Posterior cingulate gyrus (tissue), 11 donors: Measurements from ENCODE around the gene BNC2.

Experiments used
- DNase-seq, 10 donors: peaks; one replicate each; pipeline versions ENCODE4 v3.0.0 to v3.0.0-alpha.2; 2020 to 2021; ENCODE audit warnings: mixed read lengths in 3 of 10
- intact Hi-C: fragments of 100-400 bp; cut with DNase I; formaldehyde crosslinking; loops from one replicate; pipeline ENCODE4 v1.15.1; 2023

BNC2 gene

DNA sequence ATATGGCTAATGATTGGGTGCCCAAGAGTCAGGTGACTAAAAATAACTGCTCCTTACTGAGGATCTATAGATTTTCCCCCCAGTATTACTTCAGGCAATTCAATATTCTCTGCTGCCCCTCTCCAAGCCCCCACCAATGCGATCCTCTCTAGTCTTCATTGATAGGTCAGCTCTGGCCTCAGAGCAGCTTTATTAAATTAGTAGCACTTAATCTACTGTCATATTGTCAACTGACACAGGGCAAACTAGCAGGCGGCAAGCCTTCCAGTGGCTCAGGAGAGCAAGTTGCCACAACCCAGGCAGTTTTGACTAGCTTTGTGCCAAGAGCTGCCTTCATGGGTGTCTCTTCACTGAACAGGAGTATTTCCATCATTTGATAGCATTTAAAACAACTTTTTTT, 462.9 kb downstream of the BNC2 start:
- intact Hi-C loops, result loop anchor here (10.0 kb wide), 1 partner anchor 63 kb away; no protein-coding TSS in a partner anchor
- DNase-seq, result no peak

DNA sequence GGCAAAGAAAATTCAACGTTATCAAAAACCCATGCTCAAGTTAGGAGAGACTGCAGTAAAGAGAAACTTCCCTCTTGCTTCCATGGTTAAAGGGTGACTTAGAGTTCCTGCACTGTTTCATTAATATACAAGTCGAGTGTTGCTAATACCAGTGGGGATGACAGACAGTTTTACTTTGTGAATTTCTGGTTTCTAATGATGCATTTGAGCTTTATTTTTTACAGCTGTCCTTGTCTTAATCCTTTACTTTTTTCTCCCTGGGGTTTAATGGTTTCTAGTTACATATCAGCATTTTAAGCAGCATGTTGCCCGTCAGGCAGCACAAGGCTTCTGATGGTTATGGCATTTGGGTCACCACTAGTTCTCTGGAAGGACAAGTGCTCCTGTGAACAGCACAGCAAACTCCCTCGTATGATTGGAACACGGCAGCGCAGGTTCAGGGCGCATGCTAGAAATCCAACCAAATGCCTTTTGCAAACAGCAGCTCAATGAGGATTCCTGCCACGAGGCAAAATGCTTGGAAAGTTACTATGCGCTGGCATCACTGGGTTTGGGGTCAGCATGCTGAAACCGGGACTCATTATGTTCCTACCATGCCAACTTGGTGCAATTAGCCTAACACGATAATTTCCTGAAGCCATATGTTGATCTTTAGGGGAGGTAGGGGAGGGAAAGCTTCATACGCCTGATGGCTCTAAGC, 463.8 kb downstream of the BNC2 start:
- intact Hi-C loops, result loop anchor here (10.0 kb wide), 1 partner anchor 62 kb away; no protein-coding TSS in a partner anchor
- peak in 1 of 10 donors; percentile 55 for DNase-seq

DNA sequence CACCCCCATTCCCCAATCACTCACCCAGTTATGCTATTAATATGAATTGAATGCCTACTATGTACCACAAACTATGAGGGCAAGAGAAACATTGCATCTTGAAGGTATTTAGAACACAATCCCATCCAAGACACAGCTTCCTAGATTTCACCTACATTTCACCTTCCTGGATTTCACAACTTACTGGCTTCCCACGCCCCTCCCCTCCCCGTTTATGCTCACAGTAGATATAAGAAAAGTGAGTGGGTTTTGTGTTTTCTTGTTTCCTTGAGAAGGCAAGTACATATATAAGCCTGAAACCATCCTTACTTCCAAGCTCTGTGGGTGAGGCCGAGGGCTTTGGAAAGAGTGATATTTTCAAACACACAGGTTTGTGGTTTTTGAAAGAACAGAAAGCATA, 465.0 kb downstream of the BNC2 start:
- intact Hi-C loops, result loop anchor here (10.0 kb wide), 1 partner anchor 61 kb away; no protein-coding TSS in a partner anchor
- DNase-seq, result no peak

DNA sequence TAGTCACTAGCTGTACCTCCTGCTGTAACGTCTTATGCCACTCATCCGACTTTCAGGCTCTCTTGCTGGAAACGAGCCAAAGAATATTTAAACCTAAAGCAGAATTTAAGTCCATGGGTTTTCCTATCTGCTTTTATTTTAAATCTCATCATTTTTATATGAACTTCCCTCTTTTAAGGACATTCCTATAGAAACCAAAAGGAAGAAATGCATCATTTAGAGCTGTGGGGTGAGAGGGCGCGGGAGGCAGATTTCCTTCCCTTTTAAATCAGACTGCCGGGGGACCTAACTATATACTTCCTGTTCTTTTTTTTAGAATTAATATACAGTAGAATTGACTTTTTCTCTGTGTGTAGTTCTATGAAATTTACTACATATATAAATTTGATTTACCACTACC, 468.8 kb downstream of the BNC2 start:
- DNase-seq, result no peak
- intact Hi-C loops, result loop anchor here (10.0 kb wide), 1 partner anchor 57 kb away; no protein-coding TSS in a partner anchor

DNA sequence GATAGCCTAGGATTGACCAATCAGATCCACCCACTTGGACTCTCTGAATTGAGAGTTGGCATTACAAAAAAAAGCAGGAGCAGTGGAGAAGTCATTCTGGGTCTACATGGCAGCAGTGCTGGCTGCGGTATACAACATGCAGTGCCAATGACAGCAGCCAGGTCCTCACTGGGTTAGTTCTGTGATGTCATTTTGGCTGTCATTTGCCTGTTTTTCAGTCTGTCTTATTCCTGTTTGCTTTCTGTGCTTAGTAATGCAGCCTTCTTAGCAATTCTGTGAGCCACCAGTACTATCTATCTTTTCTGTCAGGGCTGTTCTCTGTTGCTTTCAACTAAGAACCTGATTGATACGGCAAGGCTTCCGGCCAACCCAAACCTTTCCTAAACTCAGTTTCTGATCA, 471.8 kb downstream of the BNC2 start:
- intact Hi-C loops, result no loop called here
- DNase-seq, result no peak

DNA sequence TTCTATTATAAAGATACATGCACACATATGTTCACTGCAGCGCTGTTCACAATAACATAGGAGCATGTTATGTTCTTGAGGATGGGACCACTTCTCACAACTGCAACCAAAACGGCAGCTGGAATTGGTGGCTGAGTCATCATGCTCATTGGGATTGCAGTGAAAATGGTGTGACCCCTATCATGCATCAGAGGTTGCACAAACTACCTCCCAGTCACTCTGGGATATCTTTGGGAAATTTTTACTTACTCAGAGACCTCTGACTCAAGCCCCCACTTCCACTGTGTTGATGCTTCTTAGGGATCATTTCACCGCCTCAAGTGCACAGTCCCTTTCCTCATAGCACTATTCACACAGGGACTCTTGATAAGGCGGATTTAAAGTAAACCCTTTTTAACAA, 474.1 kb downstream of the BNC2 start:
- intact Hi-C loops, result no loop called here
- no peak for DNase-seq

DNA sequence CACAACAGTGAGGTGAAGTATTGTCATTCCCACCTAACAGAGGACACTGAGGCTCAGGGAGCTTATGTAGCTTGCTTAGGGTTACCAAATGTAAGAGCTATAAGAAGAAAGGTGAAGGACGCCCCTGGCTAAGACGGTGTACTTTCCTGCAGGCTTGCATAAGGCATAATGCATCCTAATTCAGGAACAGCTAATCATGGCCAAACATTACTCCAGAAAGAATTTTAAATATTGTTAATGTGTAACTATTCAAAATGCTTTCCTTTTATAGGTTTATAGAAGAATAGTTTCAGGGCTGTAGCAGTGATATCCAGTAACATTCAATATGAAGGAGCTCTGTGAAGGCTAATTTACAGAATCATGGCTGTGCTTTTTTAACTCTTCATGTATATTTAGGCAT, 479.1 kb downstream of the BNC2 start:
- intact Hi-C loops, result no loop called here
- DNase-seq, result no peak

DNA sequence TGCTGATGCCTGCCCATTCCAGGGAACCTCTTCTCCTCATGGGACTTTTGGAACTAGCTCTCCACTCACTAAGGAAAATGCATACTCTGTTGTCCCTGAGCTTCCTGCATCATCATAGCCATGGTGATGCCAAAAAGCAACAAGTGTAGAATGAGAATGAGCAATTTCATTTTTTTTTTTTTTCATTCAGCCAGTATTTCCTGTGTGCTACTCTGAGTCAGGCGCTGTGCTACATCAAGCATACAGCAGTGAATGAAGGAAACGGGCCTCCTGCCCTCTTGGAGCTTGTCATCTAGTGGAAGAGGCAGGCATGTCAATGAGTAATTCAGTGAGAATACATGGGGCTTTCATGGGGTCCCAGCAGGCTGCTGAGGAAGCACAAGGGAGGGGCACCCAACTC, 483.1 kb downstream of the BNC2 start:
- intact Hi-C loops, result no loop called here
- DNase-seq, result no peak

DNA sequence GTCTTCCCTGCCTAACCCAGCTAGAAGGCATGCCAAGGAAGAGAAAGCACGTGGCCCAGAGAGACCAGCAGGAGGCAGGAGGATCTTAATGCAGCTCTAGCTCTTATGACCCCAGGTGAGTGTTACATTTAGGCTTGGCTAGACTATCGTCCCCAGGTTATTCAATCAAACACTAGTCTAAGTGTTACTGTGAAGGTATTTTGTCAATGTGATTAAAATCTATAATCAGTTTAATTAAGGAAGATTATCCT, 483.7 kb downstream of the BNC2 start:
- DNase-seq, result no peak
- intact Hi-C loops, result no loop called here

DNA sequence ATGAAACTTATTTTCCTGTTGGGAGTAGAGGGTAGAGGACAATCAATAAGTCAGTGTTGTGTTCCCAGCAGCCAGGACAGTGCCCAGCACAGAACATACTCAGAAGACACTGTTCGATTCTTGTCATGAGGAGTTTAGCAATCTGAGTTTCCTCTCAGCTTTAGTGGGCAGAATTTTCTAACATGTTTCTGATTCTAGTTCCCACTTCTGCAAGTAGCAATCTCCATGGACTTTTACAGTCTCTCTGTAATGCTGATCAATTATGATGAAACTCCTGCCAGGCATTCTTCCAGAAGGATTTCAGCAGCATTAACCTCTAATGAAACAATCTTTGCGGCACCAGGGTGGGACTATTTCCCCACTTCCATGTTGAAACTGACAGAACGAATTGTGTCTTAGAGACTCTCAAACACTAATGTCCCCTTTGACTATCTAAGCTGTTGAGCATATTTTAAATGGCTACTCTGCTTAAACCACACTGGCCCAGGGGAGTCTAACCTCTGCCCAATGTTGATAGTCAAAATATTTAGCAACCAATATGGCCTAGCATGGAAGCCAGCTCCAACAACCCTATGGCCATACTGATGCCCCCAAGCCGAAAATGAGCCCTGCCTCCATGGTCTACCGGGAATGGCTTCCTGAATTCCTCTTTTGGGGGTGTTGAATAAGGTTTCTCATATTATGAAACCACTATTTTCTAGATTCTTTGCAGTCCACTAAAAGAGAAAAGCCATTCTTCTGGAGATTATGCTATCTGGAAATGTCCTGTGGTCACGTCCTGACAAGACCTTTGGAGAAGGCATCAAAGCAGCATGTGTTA, 484.3 kb downstream of the BNC2 start:
- intact Hi-C loops, result no loop called here
- no peak for DNase-seq

DNA sequence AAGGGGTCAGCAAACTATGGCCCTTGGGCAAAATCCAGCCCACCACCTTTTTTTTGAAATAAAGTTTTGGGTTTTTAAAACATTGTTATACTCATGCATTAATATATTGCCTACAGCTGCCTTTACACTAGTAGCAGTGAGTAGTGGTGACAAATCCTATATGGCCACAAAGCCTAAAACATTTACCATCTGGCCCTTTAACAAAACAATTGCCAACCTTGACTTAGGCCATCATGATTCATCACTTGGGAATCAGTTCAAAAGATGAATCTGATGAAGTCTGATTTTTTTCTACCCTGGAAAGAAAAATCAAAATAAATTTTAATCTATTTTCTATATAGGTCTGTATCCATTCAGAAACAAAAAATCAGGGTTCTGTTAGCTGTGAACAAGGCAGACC, 484.9 kb downstream of the BNC2 start:
- DNase-seq, result no peak
- intact Hi-C loops, result no loop called here

DNA sequence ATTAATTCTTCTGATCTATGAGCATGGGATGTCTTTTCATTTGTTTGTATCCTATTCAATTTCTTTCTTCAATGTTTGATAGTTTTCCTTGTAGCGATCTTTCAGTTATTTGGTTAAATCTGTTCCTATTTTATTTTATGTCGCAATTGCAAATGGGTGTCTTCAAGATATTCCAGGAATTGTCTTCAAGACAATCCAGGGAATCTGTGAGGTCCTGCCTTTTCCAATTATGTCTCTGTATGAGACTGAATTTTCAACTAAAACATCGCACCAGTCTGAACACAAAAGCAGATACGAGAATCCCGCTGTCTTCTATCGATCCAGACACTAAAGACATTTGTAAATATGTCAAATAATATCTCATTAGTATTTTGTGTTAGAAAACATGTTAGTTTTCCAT, 485.5 kb downstream of the BNC2 start:
- intact Hi-C loops, result no loop called here
- no peak for DNase-seq

DNA sequence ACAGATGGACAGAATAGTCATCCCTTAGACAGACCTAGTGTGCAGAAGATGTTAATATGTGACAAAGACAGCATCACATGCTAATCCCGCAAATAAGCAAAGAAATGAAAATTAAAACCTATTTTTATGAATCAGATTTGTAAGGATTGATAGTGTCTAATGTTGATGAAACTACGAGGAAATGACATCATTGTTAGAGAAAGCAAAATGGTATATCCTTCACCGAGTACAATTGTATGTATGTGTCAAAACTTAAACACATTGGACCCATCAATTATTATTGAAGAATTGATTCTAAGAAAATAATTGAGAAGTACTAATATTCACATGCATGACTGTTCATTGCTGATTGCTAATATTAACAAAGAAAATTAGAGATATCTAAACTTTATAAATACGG, 493.2 kb downstream of the BNC2 start:
- DNase-seq, result no peak
- intact Hi-C loops, result no loop called here

DNA sequence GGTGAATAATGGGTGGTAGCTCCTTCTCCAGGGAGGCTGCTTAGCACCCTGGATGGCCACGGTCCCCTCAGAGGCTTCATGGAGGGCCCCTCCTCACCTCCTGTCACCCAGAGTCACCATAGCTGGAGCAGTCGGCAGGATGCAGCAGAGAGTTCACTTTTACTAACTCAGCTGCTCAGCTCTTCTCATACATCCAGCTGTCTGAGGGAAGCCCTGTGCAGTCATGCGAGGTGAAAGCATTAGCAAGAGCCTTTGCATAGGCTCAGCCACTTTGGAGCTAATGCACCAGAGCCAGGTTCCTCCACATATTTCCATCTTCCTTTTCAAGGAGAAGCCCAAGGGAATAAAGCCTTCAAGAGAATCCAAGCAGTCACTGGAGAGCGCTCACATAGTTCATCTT, 499.2 kb downstream of the BNC2 start:
- intact Hi-C loops, result no loop called here
- no peak for DNase-seq

DNA sequence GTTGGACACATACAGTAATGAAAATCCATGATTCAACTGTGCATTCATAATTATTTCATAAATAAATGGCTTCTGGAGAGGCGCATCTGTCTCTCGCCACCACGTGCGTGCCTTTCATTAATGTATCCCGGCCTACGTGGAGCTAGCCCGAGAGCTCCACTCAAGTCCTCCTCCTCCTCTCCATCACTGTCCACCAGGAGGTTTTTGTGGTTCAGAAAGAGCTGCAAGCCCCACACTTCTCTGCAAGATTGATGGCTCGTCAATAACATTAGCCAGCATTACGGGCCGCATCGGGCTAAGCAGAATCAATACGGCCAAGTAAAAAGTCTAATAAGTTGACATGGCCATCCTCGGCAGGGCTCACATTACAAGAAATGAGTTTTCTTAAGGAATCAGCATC, 499.8 kb downstream of the BNC2 start:
- DNase-seq, result no peak
- intact Hi-C loops, result no loop called here

DNA sequence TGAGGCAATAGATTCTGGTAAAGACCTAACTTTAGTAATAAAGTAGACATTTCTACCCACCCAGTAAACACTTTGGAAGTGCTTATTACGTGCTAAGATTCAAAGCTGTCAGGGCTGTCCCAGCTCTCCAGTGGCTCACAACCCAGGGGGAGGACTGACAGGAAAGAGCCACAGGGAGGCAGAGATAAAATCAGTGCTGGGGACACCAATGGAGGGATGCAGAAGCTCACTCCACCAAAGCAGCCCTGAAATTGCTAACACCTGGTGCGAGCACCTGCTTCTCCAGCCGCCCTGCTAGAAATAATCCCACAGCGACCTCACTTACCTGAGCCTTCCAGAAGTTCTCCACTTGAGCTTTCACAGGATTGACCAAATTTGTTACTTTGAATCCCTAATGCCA, 501.0 kb downstream of the BNC2 start:
- DNase-seq, result no peak
- intact Hi-C loops, result no loop called here

DNA sequence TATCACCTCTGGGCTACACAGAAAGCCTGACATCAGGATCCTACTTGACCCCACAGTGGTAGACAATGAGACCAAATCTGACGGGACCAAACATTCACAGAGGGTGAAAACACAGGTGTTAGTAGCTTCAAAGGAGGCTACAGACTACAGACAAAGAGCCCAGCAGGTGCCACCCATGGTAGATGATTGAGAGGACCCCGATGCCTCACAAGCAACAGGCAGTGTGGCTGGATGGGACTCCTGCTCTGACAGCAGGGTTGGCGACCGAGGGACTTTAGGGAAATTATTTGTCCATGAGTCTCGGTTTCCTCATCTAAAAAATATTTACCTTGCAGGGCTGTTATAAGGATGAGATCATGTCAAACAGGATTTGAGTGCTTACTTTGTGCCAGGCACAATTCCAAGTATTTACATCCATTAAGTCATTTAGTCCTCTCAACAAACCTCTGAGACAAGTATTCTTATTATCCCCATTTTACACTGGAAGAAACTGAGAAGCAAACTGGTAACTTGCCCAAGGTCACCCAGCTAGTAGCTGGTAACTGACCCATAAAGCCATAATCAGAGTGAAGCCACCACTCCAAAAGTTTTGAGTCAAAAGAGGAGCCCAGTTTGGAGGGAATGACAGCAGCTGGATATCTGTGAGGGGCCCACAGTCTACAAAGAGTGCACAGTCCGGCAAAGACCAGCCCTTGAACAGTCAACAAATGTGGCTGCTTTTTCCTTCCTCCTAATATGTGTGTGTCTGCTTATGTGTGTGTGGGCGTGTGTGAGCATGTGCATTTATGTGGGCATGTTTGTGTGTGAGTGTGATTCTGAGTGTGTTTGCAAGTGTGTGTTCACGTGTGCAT, 502.0 kb downstream of the BNC2 start:
- DNase-seq, result no peak
- intact Hi-C loops, result no loop called here

DNA sequence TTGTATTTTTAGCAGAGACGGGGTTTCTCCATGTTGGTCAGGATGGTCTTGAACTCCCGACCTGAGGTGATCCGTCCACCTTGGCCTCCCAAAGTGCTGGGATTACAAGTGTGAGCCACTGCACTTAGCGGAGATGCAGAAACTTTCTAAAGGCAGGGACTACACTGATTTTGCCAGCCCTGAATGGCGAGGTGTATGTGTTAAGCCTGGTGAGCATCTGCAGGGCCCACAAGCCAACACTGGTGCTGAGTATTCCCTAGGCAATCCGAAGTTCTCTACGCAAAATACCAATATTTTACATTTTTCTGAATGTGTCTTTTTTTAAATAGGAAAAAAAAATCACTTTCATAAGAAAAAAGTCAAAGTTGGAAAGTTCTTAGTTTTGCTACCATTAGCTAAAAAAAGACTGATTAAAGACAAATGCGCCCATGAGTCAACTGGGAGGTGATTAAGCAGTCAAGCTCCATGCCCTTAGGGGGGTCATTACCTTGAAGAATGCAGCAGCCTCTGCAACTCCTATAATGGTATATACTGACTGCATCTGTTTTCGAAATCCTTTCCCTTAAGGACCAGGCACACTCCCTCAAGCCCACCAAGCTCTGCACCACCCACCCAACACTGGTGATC, 502.8 kb downstream of the BNC2 start:
- intact Hi-C loops, result no loop called here
- DNase-seq, result no peak

DNA sequence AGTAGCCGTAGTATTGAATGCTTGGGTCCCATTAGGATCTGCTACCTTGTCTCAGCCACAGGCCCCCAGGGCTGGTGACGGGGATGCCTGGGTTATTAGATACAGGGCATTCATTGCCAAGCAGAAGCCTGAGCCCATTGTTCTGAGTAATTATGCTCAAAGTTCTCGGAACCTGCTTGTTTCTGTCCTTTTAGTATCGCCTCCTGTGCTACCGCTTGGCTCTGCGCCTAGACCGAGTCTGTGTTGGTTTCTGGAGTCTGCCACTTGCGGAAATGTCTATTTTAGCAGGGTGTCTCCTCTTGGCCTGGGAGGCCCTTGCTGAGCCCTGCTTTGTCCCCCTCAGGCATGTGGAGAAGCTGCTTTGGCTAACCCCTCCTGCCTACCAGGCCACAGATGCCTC, 506.1 kb downstream of the BNC2 start:
- no peak for DNase-seq

DNA sequence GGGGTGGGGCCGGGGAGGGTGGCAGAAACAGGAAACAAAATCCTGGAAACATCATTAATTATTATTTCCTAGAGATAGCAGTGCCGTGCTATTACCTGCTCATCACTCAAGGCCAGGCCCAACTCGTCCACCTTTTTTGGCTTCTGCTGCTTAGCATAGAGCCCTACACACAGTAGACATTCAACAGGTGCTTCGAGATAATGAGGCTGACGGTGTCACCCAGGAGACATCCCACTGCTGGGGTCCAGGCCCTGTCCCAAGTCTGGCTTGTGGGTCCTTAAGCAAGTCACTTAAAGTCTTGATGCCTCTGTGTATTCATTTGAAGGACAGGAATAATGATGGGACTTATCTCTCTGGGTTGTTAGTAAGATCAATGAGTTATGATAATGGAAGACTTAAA, 506.6 kb downstream of the BNC2 start:
- intact Hi-C loops, result no loop called here
- no peak for DNase-seq

More for the DNA sequence above, 506.1 kb downstream of the BNC2 start:
- intact Hi-C loops, result no loop called here
